Activated CD4-positive, alpha-beta T cell treated with anti-CD3 and anti-CD28 coated beads, Interleukin-2, amount 10 ng/mL, durations not matched to agents 24 days and 14 days (primary cell): Measurements from ENCODE around the gene PLD1. TPM values are rescaled to one million over a fixed set of nuclear protein-coding genes. Genes with fewer than 3 reads are reported as not detected.
"Not testable (repeated sequence)": the region's sequence is repeated elsewhere in the genome, so short reads cannot be mapped to it uniquely, and the experiment has no call there.

Experiments
- DNase-seq: peaks from one replicate; pipeline ENCODE4 v3.0.0; 2022
- H3K27ac Mint-ChIP-seq: one replicate; pipeline ENCODE4 v1.8.0; 2022; ENCODE audit warnings: mild to moderate bottlenecking, mixed read lengths
- H3K27me3 Mint-ChIP-seq: one replicate; pipeline ENCODE4 v1.8.0; 2022; ENCODE audit warnings: mixed read lengths
- H3K36me3 Mint-ChIP-seq: one replicate; pipeline ENCODE4 v1.8.0; 2022; ENCODE audit warnings: low read depth, mild to moderate bottlenecking, mixed read lengths
- H3K4me1 Mint-ChIP-seq: one replicate; pipeline ENCODE4 v1.8.0; 2021; ENCODE audit warnings: mixed read lengths
- H3K4me3 Mint-ChIP-seq: one replicate; pipeline ENCODE4 v1.8.0; 2022; ENCODE audit warnings: mild to moderate bottlenecking, moderate library complexity, mixed read lengths
- H3K9me3 Mint-ChIP-seq: one replicate; pipeline ENCODE4 v1.8.0; 2021; ENCODE audit warnings: mixed read lengths
- intact Hi-C: fragments of 100-400 bp; cut with micrococcal nuclease; formaldehyde crosslinking; loops from one replicate; pipeline ENCODE4 v1.15.1; 2023
- total RNA-seq: library from RNA; stranded (reverse); gene quantifications from 2 replicates; pipeline ENCODE4 v1.2.3, GENCODE V29; 2022

The PLD1 gene
- total RNA-seq, 1 donor from 2014 or later: 0.09 TPM

DNA sequence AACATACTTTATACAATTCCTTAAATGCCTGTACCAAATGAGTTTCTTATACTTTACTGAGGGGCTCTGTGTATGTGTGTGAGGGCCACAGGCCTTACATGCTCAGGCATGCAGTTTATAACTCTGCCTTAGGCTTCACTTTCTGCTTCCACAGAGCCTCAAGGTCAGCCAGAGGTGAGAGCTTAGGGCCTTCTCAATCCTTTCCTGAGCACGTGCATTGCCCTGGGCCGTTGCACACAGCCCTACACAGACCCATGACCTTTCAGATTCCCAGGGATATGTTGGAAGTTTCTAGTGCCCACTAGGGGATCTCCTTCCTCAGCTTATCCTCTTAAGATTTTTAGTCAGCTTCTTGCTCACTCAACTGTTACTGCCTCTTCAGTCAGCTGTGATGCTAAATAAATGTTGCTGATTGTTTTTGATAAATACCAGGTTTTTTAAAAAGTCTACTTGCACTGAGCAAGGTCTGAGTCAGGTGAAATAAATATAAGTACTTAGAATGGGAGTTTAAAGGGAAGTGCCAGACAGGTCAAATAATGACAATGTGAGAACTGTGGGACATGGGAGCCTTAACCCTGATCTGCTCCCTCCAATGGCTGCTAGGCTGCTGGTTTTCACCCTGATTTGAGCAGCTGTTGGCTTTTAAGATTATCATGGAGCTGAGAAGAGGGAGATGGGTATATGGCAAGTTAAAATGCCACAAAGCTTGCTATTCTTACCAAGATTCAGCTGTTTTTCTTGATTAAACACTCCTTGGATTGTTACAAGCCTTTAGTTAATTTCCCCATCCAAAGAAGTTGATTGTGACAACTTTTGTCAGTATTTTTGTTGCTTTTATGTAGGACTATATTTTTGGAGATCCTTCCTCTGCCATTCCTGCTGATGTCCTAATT, 169.5 kb downstream of the PLD1 start:
- intact Hi-C loops: no loop called here
- H3K4me1 Mint-ChIP-seq: no peaks in the 10 kb centered on the region
- no peak overlapping the region for H3K4me3 Mint-ChIP-seq
- H3K9me3 Mint-ChIP-seq: no peaks in the 10 kb centered on the region
- H3K27me3 Mint-ChIP-seq: peaks cover 4% of the 10 kb centered on the region
- H3K36me3 Mint-ChIP-seq: no peaks in the 10 kb centered on the region
- no peak for DNase-seq
- no peak overlapping the region for H3K27ac Mint-ChIP-seq

DNA sequence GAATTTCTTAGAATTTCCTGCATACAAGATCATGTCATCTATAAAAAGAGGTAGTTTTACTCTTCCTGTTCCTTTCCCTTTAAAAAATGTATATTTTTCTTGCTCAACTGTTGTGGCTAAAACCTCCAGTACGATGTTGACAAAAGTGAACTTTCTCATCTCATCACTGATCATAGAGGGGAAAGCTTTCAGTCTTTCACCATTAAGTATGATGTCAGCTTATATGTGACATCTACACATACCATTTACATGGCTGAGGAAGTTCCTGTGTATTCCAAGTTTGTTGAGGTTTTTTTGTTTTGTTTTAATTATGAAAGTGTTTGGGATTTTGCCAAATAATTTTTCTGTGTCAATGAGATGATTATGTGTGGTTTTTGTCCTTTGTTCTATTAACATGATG, 173.6 kb downstream of the PLD1 start:
- Mint-ChIP-seq H3K4me1 (no peaks in the 10 kb centered on the region), H3K36me3 (no peaks in the 10 kb centered on the region), H3K27ac (no peak overlapping the region), H3K9me3 (no peaks in the 10 kb centered on the region), H3K4me3 (no peak overlapping the region), H3K27me3 (peaks cover 3% of the 10 kb centered on the region)
- DNase-seq: no peak
- intact Hi-C loops: no loop called here

DNA sequence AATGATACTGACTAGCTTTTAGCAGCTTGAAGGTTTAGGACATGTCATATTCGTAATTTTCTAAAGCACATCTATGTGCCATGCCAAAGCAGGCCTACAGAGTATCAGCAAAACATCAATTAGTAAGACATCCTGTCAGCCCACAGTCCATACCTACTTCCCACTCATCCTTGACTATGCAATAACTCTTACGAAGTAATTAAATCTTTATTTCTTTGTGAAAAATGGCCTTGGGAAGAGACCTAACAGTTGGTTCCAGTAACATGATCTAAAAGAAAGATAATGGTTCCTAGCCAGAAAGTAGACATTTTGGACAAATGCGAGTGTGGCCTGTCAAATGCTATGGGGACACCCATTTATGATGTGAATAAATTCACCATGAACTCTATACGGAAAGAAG, 177.5 kb downstream of the PLD1 start:
- H3K36me3 Mint-ChIP-seq: no peaks in the 10 kb centered on the region
- intact Hi-C loops: no loop called here
- no peak overlapping the region for H3K27ac Mint-ChIP-seq
- H3K4me3 Mint-ChIP-seq: no peak overlapping the region
- DNase-seq: no peak
- H3K27me3 Mint-ChIP-seq: peaks cover 2% of the 10 kb centered on the region
- H3K4me1 Mint-ChIP-seq: no peaks in the 10 kb centered on the region
- H3K9me3 Mint-ChIP-seq: peaks cover 4% of the 10 kb centered on the region

DNA sequence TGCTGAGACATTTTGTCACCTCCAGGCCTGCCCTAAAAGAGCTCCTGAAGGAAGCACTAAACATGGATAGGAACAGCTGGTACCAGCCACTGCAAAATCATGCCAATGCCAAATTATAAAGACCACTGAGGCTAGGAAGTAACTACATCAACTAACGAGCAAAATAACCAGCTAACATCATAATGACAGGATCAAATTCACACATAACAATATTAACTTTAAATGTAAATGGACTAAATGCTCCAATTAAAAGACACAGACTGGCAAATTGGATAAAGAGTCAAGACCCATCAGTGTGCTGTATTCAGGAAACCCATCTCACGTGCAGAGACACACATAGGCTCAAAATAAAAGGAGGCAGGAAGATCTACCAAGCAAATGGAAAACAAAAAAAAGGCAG, 183.5 kb downstream of the PLD1 start:
- H3K9me3 Mint-ChIP-seq, H3K27ac Mint-ChIP-seq, intact Hi-C loops: not testable (repeated sequence)

DNA sequence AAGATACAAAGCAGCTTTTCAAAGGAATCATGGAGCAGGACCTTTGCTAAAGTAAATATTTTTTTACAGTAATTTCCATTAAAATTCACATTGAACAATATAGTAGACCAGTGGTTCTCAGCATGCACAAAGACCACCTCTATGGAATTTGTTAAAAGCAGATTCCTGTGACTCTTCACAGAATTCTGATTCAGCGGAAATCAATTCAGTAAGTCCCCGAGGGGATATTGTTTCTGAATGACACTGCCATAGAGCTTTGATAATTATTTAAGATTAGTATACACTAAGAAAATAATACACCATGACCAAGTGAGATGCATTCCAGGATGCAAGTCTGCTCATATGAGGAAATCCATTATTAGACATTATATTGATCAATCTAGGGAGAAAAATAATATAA, 188.2 kb downstream of the PLD1 start:
- Mint-ChIP-seq H3K4me1 (peaks cover 4% of the 10 kb centered on the region), H3K27ac (no peak overlapping the region), H3K9me3 (peaks cover 6% of the 10 kb centered on the region), H3K36me3 (no peaks in the 10 kb centered on the region), H3K4me3 (no peak overlapping the region), H3K27me3 (peaks cover 17% of the 10 kb centered on the region)
- DNase-seq: no peak
- intact Hi-C loops: no loop called here

More for the DNA sequence above, 183.5 kb downstream of the PLD1 start:
- H3K4me1 Mint-ChIP-seq, H3K36me3 Mint-ChIP-seq, H3K4me3 Mint-ChIP-seq, DNase-seq, H3K27me3 Mint-ChIP-seq: not testable (repeated sequence)

DNA sequence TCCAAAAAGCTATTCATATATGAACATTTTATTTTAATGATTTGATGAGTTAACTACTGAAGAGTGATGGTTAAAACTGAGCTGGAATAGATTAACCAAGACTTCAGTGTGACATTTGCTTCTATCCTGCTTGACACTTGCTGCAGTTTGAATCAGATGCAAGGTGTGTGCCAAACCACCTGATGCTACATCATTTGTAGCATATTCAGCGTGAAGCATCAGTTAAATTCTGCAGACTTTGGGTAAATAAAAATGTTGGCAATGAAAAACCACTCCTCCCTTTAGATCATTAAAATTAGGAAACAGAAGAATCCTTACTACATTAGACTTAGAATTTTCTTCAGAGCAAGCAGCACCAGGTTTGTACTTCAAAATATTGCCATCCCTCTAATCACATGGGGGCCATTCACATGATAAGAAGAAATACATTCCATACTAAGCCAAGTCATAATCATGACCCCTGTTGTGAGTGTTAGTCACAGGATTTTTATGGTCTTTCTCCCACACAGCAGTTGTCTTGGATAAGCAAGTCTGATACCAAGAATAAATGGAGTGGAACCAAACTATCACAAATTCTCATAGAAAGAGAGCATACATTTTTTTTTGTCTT, 189.4 kb downstream of the PLD1 start:
- DNase-seq: no peak
- Mint-ChIP-seq H3K4me3 (no peak overlapping the region), H3K27ac (no peak overlapping the region), H3K4me1 (peaks cover 4% of the 10 kb centered on the region), H3K36me3 (no peaks in the 10 kb centered on the region), H3K27me3 (peaks cover 27% of the 10 kb centered on the region), H3K9me3 (peaks cover 6% of the 10 kb centered on the region)
- intact Hi-C loops: no loop called here

DNA sequence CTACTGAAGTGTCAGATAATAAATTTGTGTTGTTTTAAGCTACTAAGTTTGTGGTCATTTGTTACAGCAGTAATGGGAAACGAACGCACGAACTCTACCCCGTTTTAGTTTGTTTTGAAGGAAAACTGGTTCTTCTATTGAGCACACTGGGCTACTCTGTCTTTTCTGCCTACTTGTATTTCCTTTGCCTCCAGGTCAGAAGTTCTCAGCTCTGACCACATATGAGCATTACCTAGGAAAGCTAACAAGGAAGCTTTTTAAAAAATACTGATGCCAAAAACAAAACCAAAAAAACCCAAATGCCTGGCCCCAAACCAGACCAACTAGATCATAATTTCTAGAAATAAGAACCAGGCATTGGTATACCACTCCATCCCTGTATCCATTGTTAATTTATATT, 193.5 kb downstream of the PLD1 start:
- intact Hi-C loops: no loop called here
- Mint-ChIP-seq H3K9me3 (no peaks in the 10 kb centered on the region), H3K27ac (no peak overlapping the region), H3K27me3 (peaks cover 44% of the 10 kb centered on the region), H3K36me3 (no peaks in the 10 kb centered on the region), H3K4me3 (no peak overlapping the region), H3K4me1 (no peaks in the 10 kb centered on the region)
- DNase-seq: no peak

DNA sequence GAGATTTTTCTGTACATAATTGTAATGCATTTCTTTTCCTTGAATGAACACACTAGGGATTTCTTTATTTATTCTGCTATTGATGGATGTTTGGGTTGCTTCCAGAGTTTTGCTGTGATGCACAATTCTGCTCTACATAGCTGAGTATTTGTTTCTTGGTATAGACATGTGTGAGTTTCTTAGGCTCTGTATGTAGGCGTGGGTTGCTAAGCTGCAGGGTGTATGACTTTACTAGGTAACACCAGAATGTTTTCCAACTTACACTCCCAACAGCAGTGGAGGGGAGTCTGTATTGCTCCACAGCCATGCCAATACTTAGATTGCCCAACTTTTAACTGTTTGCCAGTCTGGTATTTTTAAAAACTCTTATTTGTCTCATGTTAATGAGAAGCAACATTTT, 194.6 kb downstream of the PLD1 start:
- no peaks in the 10 kb centered on the region for H3K36me3 Mint-ChIP-seq
- no peak overlapping the region for H3K4me3 Mint-ChIP-seq
- no peak overlapping the region for H3K27ac Mint-ChIP-seq
- H3K4me1 Mint-ChIP-seq: no peaks in the 10 kb centered on the region
- peaks cover 41% of the 10 kb centered on the region for H3K27me3 Mint-ChIP-seq
- intact Hi-C loops: no loop called here
- DNase-seq: no peak
- no peaks in the 10 kb centered on the region for H3K9me3 Mint-ChIP-seq

DNA sequence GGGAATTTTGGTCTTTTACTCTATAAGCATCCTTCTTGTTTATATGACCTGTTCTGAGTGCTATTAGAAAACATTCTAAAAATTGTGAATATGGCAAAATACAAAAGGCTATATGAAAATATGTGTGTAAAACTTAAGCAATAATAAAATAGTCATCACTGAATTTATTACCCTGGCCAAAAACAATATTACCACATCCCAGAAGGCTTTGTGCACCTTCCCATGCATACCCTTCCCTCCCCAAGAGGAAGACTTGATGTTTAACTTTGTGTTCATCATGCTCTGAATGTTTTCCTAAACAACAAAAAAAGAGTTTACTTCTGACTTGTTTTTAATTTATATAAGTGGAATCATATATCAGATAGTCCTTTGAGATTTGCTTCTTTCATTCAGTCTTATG, 195.0 kb downstream of the PLD1 start:
- no peaks in the 10 kb centered on the region for H3K4me1 Mint-ChIP-seq
- H3K27me3 Mint-ChIP-seq: peaks cover 41% of the 10 kb centered on the region
- H3K27ac Mint-ChIP-seq: no peak overlapping the region
- H3K4me3 Mint-ChIP-seq: no peak overlapping the region
- intact Hi-C loops: no loop called here
- H3K36me3 Mint-ChIP-seq: no peaks in the 10 kb centered on the region
- H3K9me3 Mint-ChIP-seq: no peaks in the 10 kb centered on the region
- DNase-seq: no peak

DNA sequence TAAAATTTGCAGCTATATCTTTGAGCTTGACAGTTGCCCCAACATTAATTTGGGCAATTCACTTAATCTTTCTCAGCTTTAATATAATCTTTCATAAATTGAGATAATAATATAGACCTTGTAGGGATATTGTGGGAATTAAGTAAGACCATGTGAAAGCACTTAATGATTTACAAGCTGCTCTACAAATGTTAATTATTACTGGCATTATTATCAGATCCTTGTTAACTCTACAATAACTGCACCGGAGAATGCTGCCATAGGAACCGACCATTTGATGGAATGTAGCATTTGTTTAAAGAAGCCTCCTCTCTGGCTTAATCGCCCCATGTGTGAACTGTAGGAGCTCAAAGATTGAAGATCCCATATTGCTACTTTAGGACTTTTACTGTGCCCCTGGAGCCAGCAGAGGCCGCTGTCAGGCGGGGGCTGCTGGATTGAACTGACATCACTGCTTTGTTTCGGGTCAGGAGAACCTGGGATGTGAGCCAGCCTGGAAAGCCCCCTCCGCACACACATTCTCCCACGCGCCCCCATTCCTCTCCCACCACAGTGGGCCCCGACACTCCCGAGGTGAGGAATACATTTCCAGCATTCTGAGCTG, 195.9 kb downstream of the PLD1 start:
- H3K27me3 Mint-ChIP-seq: peaks cover 41% of the 10 kb centered on the region
- peak; percentile 68 for DNase-seq
- no peak overlapping the region for H3K4me3 Mint-ChIP-seq
- no peaks in the 10 kb centered on the region for H3K4me1 Mint-ChIP-seq
- intact Hi-C loops: no loop called here
- H3K9me3 Mint-ChIP-seq: no peaks in the 10 kb centered on the region
- H3K36me3 Mint-ChIP-seq: no peaks in the 10 kb centered on the region
- no peak overlapping the region for H3K27ac Mint-ChIP-seq

DNA sequence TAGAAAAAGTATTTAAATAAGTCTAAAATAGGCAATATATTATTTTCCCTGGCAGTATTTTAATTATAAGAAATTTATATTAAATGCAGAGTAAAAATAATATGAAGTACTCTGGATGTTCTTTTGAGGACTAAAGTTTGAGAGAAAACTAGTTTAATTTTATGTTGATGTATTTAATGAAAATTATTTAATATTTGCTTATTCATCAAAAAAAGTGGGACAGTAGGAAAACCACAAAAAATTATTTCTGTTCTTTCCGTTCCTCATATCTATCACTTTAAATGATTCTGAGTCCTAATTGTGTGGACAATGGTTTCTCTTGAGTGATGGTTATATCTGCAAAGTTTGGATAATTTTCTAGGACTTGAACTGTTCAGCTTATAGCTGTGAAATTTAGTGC, 202.8 kb downstream of the PLD1 start:
- H3K27ac Mint-ChIP-seq: no peak overlapping the region
- intact Hi-C loops: no loop called here

DNA sequence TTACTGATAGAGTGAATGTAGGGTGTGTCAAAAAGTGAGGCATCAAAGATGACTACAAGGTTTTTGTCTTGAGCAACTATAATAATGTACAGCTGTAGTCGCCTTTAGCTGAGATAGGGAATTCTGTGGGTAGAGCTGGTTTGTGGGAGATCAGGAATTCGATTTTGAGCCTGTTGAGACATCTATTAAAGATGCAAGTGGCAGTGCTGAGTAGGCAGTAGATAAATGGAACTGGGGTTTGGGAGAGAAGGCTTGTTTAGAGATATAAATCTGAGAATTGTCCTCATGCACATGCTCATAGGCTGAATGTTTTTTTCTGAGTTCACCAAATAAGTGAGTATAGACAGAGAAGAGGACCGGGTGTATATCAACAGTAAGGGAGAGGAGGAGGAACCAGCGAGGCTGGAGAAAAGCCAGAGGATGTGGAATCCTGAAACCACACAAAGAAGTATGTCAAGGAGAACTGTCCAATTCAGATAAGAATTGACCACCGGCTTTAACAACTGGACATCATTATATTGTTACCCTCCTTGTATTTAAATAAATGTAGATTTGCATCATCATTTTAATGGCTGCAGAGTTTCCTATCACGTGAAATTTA, 204.0 kb downstream of the PLD1 start:
- Mint-ChIP-seq H3K27me3 (peaks cover 19% of the 10 kb centered on the region), H3K36me3 (no peaks in the 10 kb centered on the region), H3K27ac (no peak overlapping the region), H3K4me1 (no peaks in the 10 kb centered on the region), H3K4me3 (no peak overlapping the region), H3K9me3 (no peaks in the 10 kb centered on the region)
- no peak for DNase-seq
- intact Hi-C loops: no loop called here

More for the DNA sequence above, 202.8 kb downstream of the PLD1 start:
- H3K9me3 Mint-ChIP-seq: no peaks in the 10 kb centered on the region
- H3K4me3 Mint-ChIP-seq: no peak overlapping the region
- H3K27me3 Mint-ChIP-seq: peaks cover 20% of the 10 kb centered on the region
- no peaks in the 10 kb centered on the region for H3K36me3 Mint-ChIP-seq
- H3K4me1 Mint-ChIP-seq: no peaks in the 10 kb centered on the region
- no peak for DNase-seq

DNA sequence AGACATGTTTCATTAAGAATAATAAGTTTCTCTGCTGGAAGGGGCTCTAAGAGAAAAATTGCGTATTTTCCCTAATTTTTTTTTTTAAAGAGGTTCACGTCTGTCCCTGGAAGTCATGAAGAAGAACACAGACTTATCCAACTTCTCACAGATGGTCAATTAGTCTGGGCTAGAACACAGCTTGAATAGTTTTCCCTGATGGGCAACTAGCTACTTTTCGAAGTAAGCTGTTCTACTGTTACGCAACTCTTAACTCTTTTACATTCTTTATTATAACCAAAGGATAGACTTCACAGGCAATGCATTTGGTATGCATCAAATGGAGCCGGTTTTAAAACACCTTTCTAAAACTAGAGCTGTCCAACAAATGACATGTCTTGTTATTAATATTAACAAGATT, 205.9 kb downstream of the PLD1 start:
- no peaks in the 10 kb centered on the region for H3K9me3 Mint-ChIP-seq
- peaks cover 17% of the 10 kb centered on the region for H3K27me3 Mint-ChIP-seq
- no peaks in the 10 kb centered on the region for H3K4me1 Mint-ChIP-seq
- H3K4me3 Mint-ChIP-seq: no peak overlapping the region
- no peak overlapping the region for H3K27ac Mint-ChIP-seq
- no peak for DNase-seq
- intact Hi-C loops: no loop called here
- no peaks in the 10 kb centered on the region for H3K36me3 Mint-ChIP-seq

DNA sequence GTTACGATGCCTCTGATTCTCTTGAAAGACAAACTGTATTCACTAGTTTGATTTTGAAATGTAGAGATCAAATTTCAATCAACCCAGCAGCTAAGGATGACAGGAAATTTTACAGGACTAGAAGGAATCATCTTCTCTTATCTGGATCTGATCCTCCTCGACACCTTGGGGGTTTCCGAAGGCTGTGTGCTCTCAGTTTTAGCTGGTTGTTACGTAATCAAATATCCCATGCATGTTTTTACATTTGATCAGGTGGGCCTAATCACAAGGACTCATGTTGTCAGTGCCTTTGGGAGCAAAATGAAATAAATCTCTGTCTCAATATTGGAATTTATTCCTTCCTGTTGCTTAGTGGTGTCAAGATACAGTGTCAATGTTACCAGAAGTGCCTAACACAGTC, 208.2 kb downstream of the PLD1 start:
- Mint-ChIP-seq H3K9me3 (no peaks in the 10 kb centered on the region), H3K4me1 (no peaks in the 10 kb centered on the region), H3K4me3 (no peak overlapping the region), H3K27me3 (peaks cover 10% of the 10 kb centered on the region), H3K36me3 (no peaks in the 10 kb centered on the region), H3K27ac (no peak overlapping the region)
- intact Hi-C loops: no loop called here
- DNase-seq: no peak
